Neural cell (in vitro differentiated cells): Measurements from ENCODE around the gene KNSTRN. TPM values are rescaled to one million over a fixed set of nuclear protein-coding genes. Genes with fewer than 3 reads are reported as not detected.

Source experiments
- H2AFZ ChIP-seq: fragments of 200-600, 300-800 bp; sonication (generic), shearing (Covaris generic); 2 replicates; pipeline ENCODE4 v1.6.0; 2014; ENCODE audit warnings: low read depth, mild to moderate bottlenecking, antibody characterized with exemption, low read length, moderate library complexity
- H3F3A ChIP-seq: fragments of 200-600 bp; shearing (Covaris generic); 2 replicates; pipeline ENCODE4 v1.6.1; 2016; ENCODE audit warnings: mild to moderate bottlenecking, moderate library complexity, mixed read lengths, antibody characterized with exemption, low read length; ENCODE audit not compliant: insufficient read depth, poor library complexity, severe bottlenecking
- H3K27ac ChIP-seq: fragments of 200-600, 300-800 bp; sonication (generic), shearing (Covaris generic); 2 replicates; pipeline ENCODE4 v1.5.1; 2014; ENCODE audit warnings: mild to moderate bottlenecking, low read length, moderate library complexity
- H3K27me3 ChIP-seq: fragments of 300-800, 200-600 bp; sonication (generic), shearing (Covaris generic); 2 replicates; pipeline ENCODE4 v1.6.0; 2014; ENCODE audit warnings: mild to moderate bottlenecking, low read depth, low read length, moderate library complexity; ENCODE audit not compliant: insufficient read depth
- H3K36me3 ChIP-seq: fragments of 300-800, 200-600 bp; sonication (generic), shearing (Covaris generic); 2 replicates; pipeline ENCODE4 v1.5.1; 2014; ENCODE audit warnings: mild to moderate bottlenecking, antibody characterized with exemption, low read length, moderate library complexity; ENCODE audit not compliant: insufficient read depth
- H3K4me2 ChIP-seq: fragments of 300-800, 200-600 bp; sonication (generic), shearing (Covaris generic); 2 replicates; pipeline ENCODE4 v1.6.0; 2014; ENCODE audit warnings: mild to moderate bottlenecking, low read length
- H3K4me3 ChIP-seq: fragments of 300-800, 200-600 bp; sonication (generic), shearing (Covaris generic); 2 replicates; pipeline ENCODE4 v1.5.1; 2014; ENCODE audit warnings: mild to moderate bottlenecking, low read length, moderate library complexity
- H3K79me2 ChIP-seq: fragments of 200-600 bp; shearing (Covaris generic); replicated peaks from 2 replicates; pipeline ENCODE4 v1.6.0; 2014; ENCODE audit warnings: mild to moderate bottlenecking, low read length, moderate library complexity; ENCODE audit not compliant: insufficient read depth
- H3K9ac ChIP-seq: fragments of 300-800, 200-600 bp; sonication (generic), shearing (Covaris generic); 2 replicates; pipeline ENCODE4 v1.6.1; 2016; ENCODE audit warnings: mild to moderate bottlenecking, low read length, mixed read lengths
- H3K9me2 ChIP-seq: fragments of 200-600 bp; shearing (Covaris generic); 2 replicates; pipeline ENCODE4 v1.6.1; 2016; ENCODE audit warnings: mild to moderate bottlenecking, low read length, mixed read lengths; ENCODE audit not compliant: insufficient read depth
- H3K9me3 ChIP-seq: fragments of 200-600, 300-800 bp; sonication (generic), shearing (Covaris generic); 2 replicates; pipeline ENCODE4 v1.6.1; 2016; ENCODE audit warnings: mild to moderate bottlenecking, mixed run types, low read length, moderate library complexity, mixed read lengths
- H4K20me1 ChIP-seq: fragments of 200-600 bp; shearing (Covaris generic); 2 replicates; pipeline ENCODE4 v1.6.1; 2016; ENCODE audit warnings: mild to moderate bottlenecking, mixed run types; ENCODE audit not compliant: insufficient read depth
- EP300 ChIP-seq: fragments of 450-650 bp; conservative IDR thresholded peaks from 2 replicates; pipeline ENCODE4 v1.6.1; 2014; ENCODE audit warnings: antibody characterized with exemption, mild to moderate bottlenecking, moderate library complexity; ENCODE audit not compliant: poor library complexity, severe bottlenecking
- EZH2 ChIP-seq: fragments of 200-600, 300-800 bp; shearing (Covaris generic), sonication (generic); IDR thresholded peaks from 2 replicates; pipeline ENCODE4 v1.6.1; 2014; ENCODE audit warnings: antibody characterized with exemption, low read length, borderline replicate concordance, mild to moderate bottlenecking; ENCODE audit not compliant: insufficient read depth, poor library complexity, severe bottlenecking
- MXI1 ChIP-seq: fragments of 450-650 bp; conservative IDR thresholded peaks from 2 replicates; pipeline ENCODE4 v1.6.1; 2014; ENCODE audit warnings: antibody characterized with exemption, mild to moderate bottlenecking; ENCODE audit not compliant: poor library complexity, severe bottlenecking
- POLR2AphosphoS5 ChIP-seq: IDR thresholded peaks from 2 replicates; pipeline ENCODE4 v1.6.1; 2012
- RAD21 ChIP-seq: fragments of 450-650 bp; conservative IDR thresholded peaks from 2 replicates; pipeline ENCODE4 v1.6.1; 2014; ENCODE audit warnings: antibody characterized with exemption, mild to moderate bottlenecking, moderate library complexity
- SMC3 ChIP-seq: fragments of 450-650 bp; conservative IDR thresholded peaks from 2 replicates; pipeline ENCODE4 v1.6.1; 2014; ENCODE audit warnings: antibody characterized with exemption, mild to moderate bottlenecking, moderate library complexity; ENCODE audit not compliant: poor library complexity
- TAF1 ChIP-seq: IDR thresholded peaks from 2 replicates; pipeline ENCODE4 v1.6.1; 2012; ENCODE audit warnings: low read depth
- polyA plus RNA-seq: library from polyadenylated mRNA; depleted of rRNA; stranded (reverse); fragments of >200 nt; gene quantifications from 2 replicates; pipeline ENCODE4 v1.2.3, GENCODE V29; 2014
- TF ChIP-seq, protein P1 (sequence below): IDR thresholded peaks from 2 replicates; pipeline ENCODE4 v1.6.1; 2012; ENCODE audit warnings: borderline replicate concordance
- TF ChIP-seq, protein P2 (sequence below): fragments of 450-650 bp; IDR thresholded peaks from 2 replicates; pipeline ENCODE4 v1.5.1; 2014; ENCODE audit warnings: antibody characterized with exemption, mild to moderate bottlenecking, moderate library complexity; ENCODE audit not compliant: poor library complexity, severe bottlenecking

KNSTRN gene
- polyA plus RNA-seq, 1 donor from 2014 or later: 38.3 TPM

DNA sequence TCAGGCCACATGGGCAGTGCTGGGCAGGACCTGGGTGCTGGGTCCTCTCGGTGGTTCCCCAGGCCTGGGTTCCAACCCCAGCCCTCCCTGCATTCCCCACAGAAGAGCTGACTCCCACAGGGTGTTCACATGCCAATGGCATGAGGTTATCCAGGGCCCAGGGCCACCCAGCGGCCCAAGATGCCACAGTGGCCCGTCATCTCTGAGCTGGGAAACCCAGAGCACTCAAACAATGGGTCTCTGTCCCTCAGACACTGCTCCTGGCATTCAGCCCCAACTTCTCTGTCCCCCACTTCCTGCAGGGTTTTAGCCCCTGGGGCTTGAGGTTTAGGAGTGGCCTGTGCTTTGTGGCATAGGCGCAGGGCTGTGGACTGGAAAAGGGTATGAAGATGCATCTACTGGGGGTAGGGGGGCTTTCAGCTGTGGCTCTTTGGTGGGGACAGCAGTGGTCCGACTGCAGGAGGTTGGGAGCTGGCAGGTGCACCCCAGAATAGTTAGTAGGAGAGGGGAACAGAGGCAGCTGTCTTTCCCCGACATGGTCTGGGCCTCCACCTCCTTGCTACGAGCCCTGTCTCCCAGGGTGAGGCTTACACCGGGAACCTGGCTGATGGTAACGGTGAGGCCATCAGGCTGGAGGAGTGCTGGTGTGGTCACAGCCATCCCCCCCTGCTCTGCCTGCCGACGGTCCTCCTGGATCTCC is 43.5 kb upstream of the KNSTRN start:
- Histone ChIP-seq H3K27ac (no peak overlapping the region), H3K36me3 (no peaks in the 10 kb centered on the region), H3K9me3 (no peaks in the 10 kb centered on the region), H3K4me3 (no peak overlapping the region), H3K9ac (no peak overlapping the region), H4K20me1 (no peaks in the 10 kb centered on the region), H3K9me2 (no peaks in the 10 kb centered on the region), H3F3A (no peaks in the 10 kb centered on the region), H3K79me2 (no peaks in the 10 kb centered on the region), H2AFZ (no peak overlapping the region), H3K4me2 (no peak overlapping the region), H3K27me3 (no peaks in the 10 kb centered on the region)
- TF ChIP-seq EZH2 (no peak), RAD21 (no peak), TAF1 (no peak), EP300 (no peak), POLR2AphosphoS5 (no peak), SMC3 (no peak), MXI1 (no peak)
- TF ChIP-seq, protein P1, sequence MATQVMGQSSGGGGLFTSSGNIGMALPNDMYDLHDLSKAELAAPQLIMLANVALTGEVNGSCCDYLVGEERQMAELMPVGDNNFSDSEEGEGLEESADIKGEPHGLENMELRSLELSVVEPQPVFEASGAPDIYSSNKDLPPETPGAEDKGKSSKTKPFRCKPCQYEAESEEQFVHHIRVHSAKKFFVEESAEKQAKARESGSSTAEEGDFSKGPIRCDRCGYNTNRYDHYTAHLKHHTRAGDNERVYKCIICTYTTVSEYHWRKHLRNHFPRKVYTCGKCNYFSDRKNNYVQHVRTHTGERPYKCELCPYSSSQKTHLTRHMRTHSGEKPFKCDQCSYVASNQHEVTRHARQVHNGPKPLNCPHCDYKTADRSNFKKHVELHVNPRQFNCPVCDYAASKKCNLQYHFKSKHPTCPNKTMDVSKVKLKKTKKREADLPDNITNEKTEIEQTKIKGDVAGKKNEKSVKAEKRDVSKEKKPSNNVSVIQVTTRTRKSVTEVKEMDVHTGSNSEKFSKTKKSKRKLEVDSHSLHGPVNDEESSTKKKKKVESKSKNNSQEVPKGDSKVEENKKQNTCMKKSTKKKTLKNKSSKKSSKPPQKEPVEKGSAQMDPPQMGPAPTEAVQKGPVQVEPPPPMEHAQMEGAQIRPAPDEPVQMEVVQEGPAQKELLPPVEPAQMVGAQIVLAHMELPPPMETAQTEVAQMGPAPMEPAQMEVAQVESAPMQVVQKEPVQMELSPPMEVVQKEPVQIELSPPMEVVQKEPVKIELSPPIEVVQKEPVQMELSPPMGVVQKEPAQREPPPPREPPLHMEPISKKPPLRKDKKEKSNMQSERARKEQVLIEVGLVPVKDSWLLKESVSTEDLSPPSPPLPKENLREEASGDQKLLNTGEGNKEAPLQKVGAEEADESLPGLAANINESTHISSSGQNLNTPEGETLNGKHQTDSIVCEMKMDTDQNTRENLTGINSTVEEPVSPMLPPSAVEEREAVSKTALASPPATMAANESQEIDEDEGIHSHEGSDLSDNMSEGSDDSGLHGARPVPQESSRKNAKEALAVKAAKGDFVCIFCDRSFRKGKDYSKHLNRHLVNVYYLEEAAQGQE: no peak
- TF ChIP-seq, protein P2, sequence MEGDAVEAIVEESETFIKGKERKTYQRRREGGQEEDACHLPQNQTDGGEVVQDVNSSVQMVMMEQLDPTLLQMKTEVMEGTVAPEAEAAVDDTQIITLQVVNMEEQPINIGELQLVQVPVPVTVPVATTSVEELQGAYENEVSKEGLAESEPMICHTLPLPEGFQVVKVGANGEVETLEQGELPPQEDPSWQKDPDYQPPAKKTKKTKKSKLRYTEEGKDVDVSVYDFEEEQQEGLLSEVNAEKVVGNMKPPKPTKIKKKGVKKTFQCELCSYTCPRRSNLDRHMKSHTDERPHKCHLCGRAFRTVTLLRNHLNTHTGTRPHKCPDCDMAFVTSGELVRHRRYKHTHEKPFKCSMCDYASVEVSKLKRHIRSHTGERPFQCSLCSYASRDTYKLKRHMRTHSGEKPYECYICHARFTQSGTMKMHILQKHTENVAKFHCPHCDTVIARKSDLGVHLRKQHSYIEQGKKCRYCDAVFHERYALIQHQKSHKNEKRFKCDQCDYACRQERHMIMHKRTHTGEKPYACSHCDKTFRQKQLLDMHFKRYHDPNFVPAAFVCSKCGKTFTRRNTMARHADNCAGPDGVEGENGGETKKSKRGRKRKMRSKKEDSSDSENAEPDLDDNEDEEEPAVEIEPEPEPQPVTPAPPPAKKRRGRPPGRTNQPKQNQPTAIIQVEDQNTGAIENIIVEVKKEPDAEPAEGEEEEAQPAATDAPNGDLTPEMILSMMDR: no peak

DNA sequence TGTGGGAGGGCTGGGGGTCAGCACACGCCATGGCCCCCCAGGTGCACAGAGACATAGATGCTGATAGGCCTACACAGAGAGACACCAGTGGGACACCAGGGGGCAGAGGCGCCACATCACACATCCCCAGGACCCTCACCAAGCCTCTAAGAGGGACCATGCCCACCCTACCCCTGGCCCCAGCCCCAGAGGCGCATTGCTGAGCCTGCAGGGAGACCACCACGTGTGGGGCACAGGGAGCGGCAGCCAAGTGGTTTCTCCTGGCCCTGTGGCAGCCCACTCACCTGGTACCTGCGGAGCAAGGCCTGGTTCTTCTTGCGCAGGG is 42.9 kb upstream of the KNSTRN start:
- Histone ChIP-seq H2AFZ (no peak overlapping the region), H3K27ac (no peak overlapping the region), H3F3A (no peaks in the 10 kb centered on the region), H3K79me2 (no peaks in the 10 kb centered on the region), H3K9me3 (no peaks in the 10 kb centered on the region), H3K4me3 (no peak overlapping the region), H3K4me2 (no peak overlapping the region), H3K27me3 (no peaks in the 10 kb centered on the region), H3K9ac (no peak overlapping the region), H3K9me2 (no peaks in the 10 kb centered on the region), H4K20me1 (no peaks in the 10 kb centered on the region), H3K36me3 (no peaks in the 10 kb centered on the region)
- TF ChIP-seq RAD21 (no peak), POLR2AphosphoS5 (no peak), TAF1 (no peak), SMC3 (no peak), EP300 (no peak), EZH2 (no peak), MXI1 (no peak)
- TF ChIP-seq, protein P1: no peak
- TF ChIP-seq, protein P2: no peak
